H9 (cell line): Measurements from ENCODE around the gene RBPJ. TPM values are rescaled to one million over a fixed set of nuclear protein-coding genes. Genes with fewer than 3 reads are reported as not detected.

Experiments
- DNase-seq: peaks from one replicate; pipeline ENCODE4 v3.0.0-alpha.2; 2017
- H2AFZ ChIP-seq: one replicate; pipeline ENCODE4 v1.6.1; 2013; ENCODE audit warnings: mild to moderate bottlenecking, low read length, control low read depth, moderate library complexity
- H2AK5ac ChIP-seq: 2 replicates; pipeline ENCODE4 v1.6.1; 2013; ENCODE audit warnings: low read length, control low read depth, mixed read lengths; ENCODE audit not compliant: insufficient read length
- H2BK120ac ChIP-seq: one replicate; pipeline ENCODE4 v1.6.1; 2013; ENCODE audit warnings: low read depth, mild to moderate bottlenecking, low read length, control low read depth, inconsistent platforms; ENCODE audit not compliant: poor library complexity, severe bottlenecking
- H2BK12ac ChIP-seq: 2 replicates; pipeline ENCODE4 v1.6.1; 2013; ENCODE audit warnings: low read length, control low read depth, mixed read lengths, low read depth; ENCODE audit not compliant: insufficient read length
- H2BK15ac ChIP-seq: 2 replicates; pipeline ENCODE4 v1.6.1; 2013; ENCODE audit warnings: low read depth, low read length, control low read depth
- H2BK20ac ChIP-seq: one replicate; pipeline ENCODE4 v1.6.1; 2013; ENCODE audit warnings: low read depth, mild to moderate bottlenecking, low read length, control low read depth, inconsistent platforms; ENCODE audit not compliant: poor library complexity, severe bottlenecking
- H2BK5ac ChIP-seq: 2 replicates; pipeline ENCODE4 v1.6.1; 2013; ENCODE audit warnings: low read length, control low read depth, mixed read lengths; ENCODE audit not compliant: insufficient read length
- H3K14ac ChIP-seq: 2 replicates; pipeline ENCODE4 v1.6.1; 2013; ENCODE audit warnings: low read length, control low read depth; ENCODE audit not compliant: insufficient read depth
- H3K18ac ChIP-seq: 2 replicates; pipeline ENCODE4 v1.6.1; 2013; ENCODE audit warnings: low read depth, mild to moderate bottlenecking, mixed read lengths, low read length, control low read depth; ENCODE audit not compliant: insufficient read length
- H3K23ac ChIP-seq: 2 replicates; pipeline ENCODE4 v1.6.1; 2013; ENCODE audit warnings: low read length, control low read depth, mixed read lengths, low read depth; ENCODE audit not compliant: insufficient read length
- H3K23me2 ChIP-seq: 2 replicates; pipeline ENCODE4 v1.6.1; 2013; ENCODE audit warnings: low read depth, mild to moderate bottlenecking, mixed read lengths, low read length, control low read depth; ENCODE audit not compliant: insufficient read length, poor library complexity, severe bottlenecking
- H3K27ac ChIP-seq: 2 replicates; pipeline ENCODE4 v1.5.1; 2013; ENCODE audit warnings: low read length, control low read depth, mixed read lengths, low read depth; ENCODE audit not compliant: insufficient read length
- H3K27me3 ChIP-seq: 2 replicates; pipeline ENCODE4 v1.6.1; 2013; ENCODE audit warnings: low read length, control low read depth, inconsistent platforms; ENCODE audit not compliant: insufficient read depth
- H3K4ac ChIP-seq: 2 replicates; pipeline ENCODE4 v1.6.1; 2013; ENCODE audit warnings: low read depth, mild to moderate bottlenecking, control low read depth, inconsistent platforms, low read length, moderate library complexity
- H3K4me1 ChIP-seq: 2 replicates; pipeline ENCODE4 v1.6.1; 2013; ENCODE audit warnings: low read length, control low read depth, inconsistent platforms; ENCODE audit not compliant: insufficient read depth
- H3K4me2 ChIP-seq: 2 replicates; pipeline ENCODE4 v1.6.1; 2013; ENCODE audit warnings: low read length, control low read depth, mixed read lengths; ENCODE audit not compliant: insufficient read length, insufficient read depth
- H3K56ac ChIP-seq: 2 replicates; pipeline ENCODE4 v1.6.1; 2013; ENCODE audit warnings: low read depth, mild to moderate bottlenecking, mixed read lengths, low read length, control low read depth; ENCODE audit not compliant: insufficient read length
- H3K79me1 ChIP-seq: 2 replicates; pipeline ENCODE4 v1.6.1; 2013; ENCODE audit warnings: low read depth, mild to moderate bottlenecking, moderate library complexity, low read length, control low read depth, inconsistent platforms; ENCODE audit not compliant: insufficient read depth, poor library complexity, severe bottlenecking
- H3K79me2 ChIP-seq: 2 replicates; pipeline ENCODE4 v1.6.1; 2013; ENCODE audit warnings: low read length, control low read depth, inconsistent platforms; ENCODE audit not compliant: insufficient read depth
- H3K9ac ChIP-seq: 2 replicates; pipeline ENCODE4 v1.6.1; 2013; ENCODE audit warnings: low read length, control low read depth, mixed read lengths; ENCODE audit not compliant: insufficient read length; ENCODE audit errors: extremely low read depth
- H3K9me3 ChIP-seq: one replicate; pipeline ENCODE4 v1.6.1; 2013; ENCODE audit warnings: low read depth, low read length, inconsistent platforms; ENCODE audit not compliant: control insufficient read depth
- H3T11ph ChIP-seq: one replicate; pipeline ENCODE4 v1.6.1; 2013; ENCODE audit warnings: mild to moderate bottlenecking, low read length, control low read depth, inconsistent platforms
- H4K20me1 ChIP-seq: one replicate; pipeline ENCODE4 v1.6.1; 2013; ENCODE audit not compliant: control insufficient read depth, insufficient read length, insufficient read depth
- H4K5ac ChIP-seq: 2 replicates; pipeline ENCODE4 v1.6.1; 2013; ENCODE audit warnings: low read depth, mild to moderate bottlenecking, mixed read lengths, low read length, control low read depth; ENCODE audit not compliant: insufficient read length
- H4K8ac ChIP-seq: replicated peaks from 2 replicates; pipeline ENCODE4 v1.6.1; 2013; ENCODE audit warnings: low read length, control low read depth, mixed read lengths, low read depth; ENCODE audit not compliant: insufficient read length
- H4K91ac ChIP-seq: 2 replicates; pipeline ENCODE4 v1.6.1; 2013; ENCODE audit warnings: low read depth, mild to moderate bottlenecking, moderate library complexity, mixed read lengths, low read length, control low read depth; ENCODE audit not compliant: insufficient read length
- H3K27ac Mint-ChIP-seq, 3 experiments: 2 replicates in 2 of 3; 3 replicates in 1 of 3; pipeline ENCODE4 v1.8.0; 2020 to 2021; ENCODE audit warnings: mixed read lengths in 3 of 3, mild to moderate bottlenecking in 1 of 3, moderate library complexity in 1 of 3
- H3K27me3 Mint-ChIP-seq: 2 replicates; pipeline ENCODE4 v1.8.0; 2021; ENCODE audit warnings: low read depth, mild to moderate bottlenecking, moderate library complexity, mixed read lengths
- H3K36me3 Mint-ChIP-seq, 3 experiments: 2 replicates in 2 of 3; 3 replicates in 1 of 3; pipeline ENCODE4 v1.8.0; 2020 to 2021; ENCODE audit warnings: low read depth in 3 of 3, mixed read lengths in 3 of 3; ENCODE audit not compliant: insufficient read depth in 1 of 3
- H3K4me1 Mint-ChIP-seq, 2 experiments: 2 replicates each; pipeline ENCODE4 v1.8.0; 2020; ENCODE audit warnings: mixed read lengths in 2 of 2
- H3K4me3 Mint-ChIP-seq, 2 experiments: 2 replicates in 1 of 2; 3 replicates in 1 of 2; pipeline ENCODE4 v1.8.0; 2020 to 2021; ENCODE audit warnings: mild to moderate bottlenecking in 2 of 2, mixed read lengths in 2 of 2, moderate library complexity in 1 of 2
- H3K9me3 Mint-ChIP-seq, 2 experiments: 2 replicates in 1 of 2; 3 replicates in 1 of 2; pipeline ENCODE4 v1.8.0; 2020; ENCODE audit warnings: mild to moderate bottlenecking in 2 of 2, mixed read lengths in 2 of 2, moderate library complexity in 1 of 2
- CTCF ChIP-seq: fragments of 200-600 bp; sonication (generic); conservative IDR thresholded peaks from 3 replicates; pipeline ENCODE4 v1.8.0; 2021; ENCODE audit warnings: antibody characterized with exemption, mild to moderate bottlenecking
- WGBS: extraction: QIAGEN DNeasy Blood & Tissue Kit; methylation state at CpG from one replicate; pipeline ENCODE4 v1.1.7; 2013; ENCODE audit warnings: missing lambda C conversion rate, low lambda C conversion rate, mixed read lengths; ENCODE audit not compliant: insufficient read length; ENCODE audit errors: extremely low coverage; 5-methylcytosine and 5-hydroxymethylcytosine counted together
- total RNA-seq: library from RNA; stranded (reverse); gene quantifications from 2 replicates; pipeline ENCODE4 v1.2.1, GENCODE V29; 2021

The RBPJ gene
- total RNA-seq, 1 experiment from 2014 or later = 166 TPM

- H3K56ac ChIP-seq = no peak overlapping the region
- no CpG with 5 or more reads among the region's 5 CpGs for WGBS
Measured at GRCh38 chr4:26450418-26450817, 129.6 kb downstream of the RBPJ start.

More at GRCh38 chr4:26450418-26450817, 129.6 kb downstream of the RBPJ start:
- no peak for TF ChIP-seq CTCF
- Histone ChIP-seq H2AFZ (no peak overlapping the region), H4K8ac (no peak overlapping the region), H2BK15ac (no peak overlapping the region), H3K79me1 (no peaks in the 10 kb centered on the region), H3K4me1 (no peaks in the 10 kb centered on the region), H4K5ac (no peak overlapping the region), H3K4ac (no peak overlapping the region), H3K23me2 (no peaks in the 10 kb centered on the region), H2BK20ac (no peak overlapping the region), H3K79me2 (no peaks in the 10 kb centered on the region), H3K9ac (no peak overlapping the region), H2AK5ac (no peak overlapping the region), H4K91ac (no peak overlapping the region), H3K18ac (no peak overlapping the region), H2BK5ac (no peak overlapping the region), H3K14ac (no peak overlapping the region), H2BK120ac (no peak overlapping the region), H3K27ac (no peak overlapping the region), H4K20me1 (no peaks in the 10 kb centered on the region), H3K4me2 (no peak overlapping the region), H3K27me3 (no peaks in the 10 kb centered on the region), H3K23ac (no peak overlapping the region), H3T11ph (no peak overlapping the region), H3K9me3 (no peaks in the 10 kb centered on the region), H2BK12ac (no peak overlapping the region)
- peaks cover 6 to 34% of the 10 kb centered on the region in 2 experiments for H3K9me3 Mint-ChIP-seq
- DNase-seq = no peak
- no peak overlapping the region; a peak in 1 of 7 replicates for H3K27ac Mint-ChIP-seq
- no peak overlapping the region for H3K4me3 Mint-ChIP-seq
- H3K27me3 Mint-ChIP-seq = no peaks in the 10 kb centered on the region
- H3K36me3 Mint-ChIP-seq = peaks cover 1 to 28% (median 7%) of the 10 kb centered on the region in 3 experiments; a peak in 4 of 7 replicates
- peaks cover 16% of the 10 kb centered on the region in 2 experiments for H3K4me1 Mint-ChIP-seq
